Thyroid gland (tissue), 4 donors: ENCODE data around the gene POLR2M.

Experiments used
- POLR2A ChIP-seq, 2 donors: fragments of 450-650 bp; IDR thresholded peaks; one replicate each; pipeline ENCODE4 v1.6.1; 2017; ENCODE audit warnings: antibody characterized with exemption in 2 of 2, mild to moderate bottlenecking in 2 of 2, moderate library complexity in 1 of 2
- TF ChIP-seq, protein P1 (sequence below), 6 experiments: fragments of 200-600 bp in 3 of 6; fragments of 450-650 bp in 3 of 6; sonication (generic) in 3 of 6; IDR thresholded peaks; one replicate each; pipeline ENCODE4 v1.5.1; 2016 to 2019; ENCODE audit warnings: antibody characterized with exemption in 6 of 6, mild to moderate bottlenecking in 2 of 6, inconsistent platforms in 1 of 6, moderate library complexity in 1 of 6

DNA sequence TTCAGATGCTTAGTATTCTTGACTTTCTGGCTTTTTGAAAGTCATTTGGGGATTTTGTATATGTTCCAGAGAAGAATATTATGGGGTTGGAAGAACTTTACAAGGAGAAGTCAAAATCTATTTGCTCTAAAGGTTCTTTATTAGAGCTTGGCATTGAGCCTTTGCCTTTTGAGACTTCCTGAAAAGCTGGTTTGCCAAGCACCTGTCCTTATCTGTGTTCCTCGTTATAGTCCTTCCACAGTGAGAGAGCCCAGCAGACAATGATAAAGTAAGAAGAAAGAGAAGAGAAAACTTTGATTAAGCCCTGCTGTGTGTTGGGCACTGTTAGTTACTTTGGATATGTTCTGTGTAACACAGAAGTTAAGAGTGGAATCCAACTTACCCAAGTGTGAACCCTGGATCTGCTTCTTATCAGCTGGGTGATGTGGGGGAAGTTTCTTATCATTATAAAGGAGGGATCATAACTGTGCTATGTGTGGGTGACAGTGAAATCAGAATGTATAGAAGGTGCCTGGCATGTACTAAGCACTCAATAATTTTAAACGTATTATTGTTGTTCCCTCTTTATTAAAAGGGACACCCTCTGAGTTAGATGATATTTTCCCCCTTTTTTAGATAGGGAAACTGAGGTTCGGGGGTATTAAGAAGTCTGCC lies 44.3 kb upstream of the POLR2M start:
- TF ChIP-seq, protein P1, sequence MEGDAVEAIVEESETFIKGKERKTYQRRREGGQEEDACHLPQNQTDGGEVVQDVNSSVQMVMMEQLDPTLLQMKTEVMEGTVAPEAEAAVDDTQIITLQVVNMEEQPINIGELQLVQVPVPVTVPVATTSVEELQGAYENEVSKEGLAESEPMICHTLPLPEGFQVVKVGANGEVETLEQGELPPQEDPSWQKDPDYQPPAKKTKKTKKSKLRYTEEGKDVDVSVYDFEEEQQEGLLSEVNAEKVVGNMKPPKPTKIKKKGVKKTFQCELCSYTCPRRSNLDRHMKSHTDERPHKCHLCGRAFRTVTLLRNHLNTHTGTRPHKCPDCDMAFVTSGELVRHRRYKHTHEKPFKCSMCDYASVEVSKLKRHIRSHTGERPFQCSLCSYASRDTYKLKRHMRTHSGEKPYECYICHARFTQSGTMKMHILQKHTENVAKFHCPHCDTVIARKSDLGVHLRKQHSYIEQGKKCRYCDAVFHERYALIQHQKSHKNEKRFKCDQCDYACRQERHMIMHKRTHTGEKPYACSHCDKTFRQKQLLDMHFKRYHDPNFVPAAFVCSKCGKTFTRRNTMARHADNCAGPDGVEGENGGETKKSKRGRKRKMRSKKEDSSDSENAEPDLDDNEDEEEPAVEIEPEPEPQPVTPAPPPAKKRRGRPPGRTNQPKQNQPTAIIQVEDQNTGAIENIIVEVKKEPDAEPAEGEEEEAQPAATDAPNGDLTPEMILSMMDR (IDR thresholded peaks at IDR 0.05): no peak
- no peak for TF ChIP-seq POLR2A (IDR thresholded peaks at IDR 0.05)
